ENCODE measurements around the gene GLP2R. TPM values are rescaled to one million over a fixed set of nuclear protein-coding genes. Genes with fewer than 3 reads are reported as not detected.

GLP2R gene
- total RNA-seq, 1 experiment from 2014 or later, result 0.08 TPM

GRCh38 chr17:9839433-9839832 lies 13.7 kb downstream of the GLP2R start:
- Histone ChIP-seq H3K4me1 (ENCODE audit: control insufficient read depth, insufficient read depth, low read length) (no peaks in the 10 kb centered on the region; the same call in 1 of the 2 replicates), H3K36me3 (ENCODE audit: control insufficient read depth, insufficient read depth, low read length) (no peaks in the 10 kb centered on the region; the same call in 1 of the 2 replicates), H3K4me3 (ENCODE audit: low read depth in 2 of 2, low read length in 2 of 2) (no peak overlapping the region), H3K9me3 (ENCODE audit: control insufficient read depth, insufficient read depth, low read depth, low read length) (no peaks in the 10 kb centered on the region), H3K27ac (ENCODE audit: low read length) (no peak overlapping the region), H3K27me3 (ENCODE audit: control insufficient read depth, insufficient read depth, low read length) (no peaks in the 10 kb centered on the region)
- no TSS peak for BruUV-seq (replicated peaks)
- ATAC-seq (no peak), DNase-seq (ENCODE audit: low read depth, low spot score) (no peak)
- POLR2A ChIA-PET, result no interaction called here
- CTCF ChIA-PET, result no interaction called here
- intact Hi-C loops (cut with micrococcal nuclease; ENCODE audit: unreplicated experiment), result no loop called here
- in situ Hi-C loops (cut with HindIII; ENCODE audit: low pct_unique_long_range_greater_than_20kb, low sequenced_read_pairs), result no loop called here
- TF ChIP-seq CTCF (IDR thresholded peaks at IDR 0.05), result no peak
- TF ChIP-seq TCF7L2 (IDR thresholded peaks at IDR 0.05; ENCODE audit: low read depth, low read length), result no peak
- TF ChIP-seq POLR2AphosphoS5 (IDR thresholded peaks at IDR 0.05; ENCODE audit: low read depth, low read length), result no peak
- TF ChIP-seq SIN3A (IDR thresholded peaks at IDR 0.05; ENCODE audit: borderline replicate concordance, insufficient read depth, low read depth, low read length), result no peak
- no peak for TF ChIP-seq REST (IDR thresholded peaks at IDR 0.05; ENCODE audit: insufficient read depth in 1 of 2, low read depth in 2 of 2, low read length in 1 of 2)

DNA sequence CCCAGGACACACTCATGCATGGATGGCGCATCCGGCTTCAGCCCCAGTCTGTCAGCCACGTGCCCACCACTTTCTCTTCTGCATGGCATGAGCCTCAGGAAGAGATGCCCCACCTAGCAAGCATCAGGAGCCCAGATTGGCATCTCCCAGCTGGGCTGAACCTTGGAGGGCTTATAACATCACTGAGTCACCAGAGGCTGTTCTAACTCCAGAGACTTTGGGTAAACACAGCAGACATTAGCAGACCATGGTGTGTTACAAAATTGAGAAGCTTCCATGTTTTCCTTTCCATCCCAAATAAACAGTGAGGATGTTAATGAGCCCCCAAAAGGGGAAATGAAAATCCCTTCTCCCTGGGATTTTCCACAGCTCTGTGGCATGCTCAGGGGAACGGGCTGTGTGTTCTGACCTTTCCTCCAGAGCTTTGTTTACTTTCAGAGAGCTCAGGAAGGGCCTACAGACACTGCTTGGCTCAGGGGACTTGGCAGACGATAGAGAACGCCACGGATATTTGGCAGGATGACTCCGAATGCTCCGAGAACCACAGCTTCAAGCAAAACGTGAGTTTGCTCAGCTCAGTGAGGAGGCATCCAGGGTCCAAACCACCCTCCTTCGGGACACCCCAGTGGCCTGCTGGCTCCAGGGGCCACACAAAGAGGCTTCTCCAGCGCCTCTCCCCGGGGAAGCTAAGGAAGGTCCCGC lies 16.5 kb downstream of the GLP2R start:
- Histone ChIP-seq H3K27me3 (ENCODE audit: control insufficient read depth, insufficient read depth, low read length) (no peaks in the 10 kb centered on the region), H3K4me3 (ENCODE audit: low read depth in 2 of 2, low read length in 2 of 2) (no peak overlapping the region), H3K9me3 (ENCODE audit: control insufficient read depth, insufficient read depth, low read depth, low read length) (no peaks in the 10 kb centered on the region), H3K36me3 (ENCODE audit: control insufficient read depth, insufficient read depth, low read length) (no peaks in the 10 kb centered on the region; the same call in 1 of the 2 replicates), H3K27ac (ENCODE audit: low read length) (no peak overlapping the region), H3K4me1 (ENCODE audit: control insufficient read depth, insufficient read depth, low read length) (no peaks in the 10 kb centered on the region; the same call in 1 of the 2 replicates)
- ATAC-seq (peak; percentile 56; the same call in 1 of the 2 replicates), DNase-seq (ENCODE audit: low read depth, low spot score) (no peak)
- in situ Hi-C loops (cut with HindIII; ENCODE audit: low pct_unique_long_range_greater_than_20kb, low sequenced_read_pairs), result no loop called here
- BruUV-seq (replicated peaks), result no TSS peak
- TF ChIP-seq REST (IDR thresholded peaks at IDR 0.05; ENCODE audit: insufficient read depth in 1 of 2, low read depth in 2 of 2, low read length in 1 of 2) (no peak), CTCF (IDR thresholded peaks at IDR 0.05) (no peak), TCF7L2 (IDR thresholded peaks at IDR 0.05; ENCODE audit: low read depth, low read length) (no peak), POLR2AphosphoS5 (IDR thresholded peaks at IDR 0.05; ENCODE audit: low read depth, low read length) (no peak), SIN3A (IDR thresholded peaks at IDR 0.05; ENCODE audit: borderline replicate concordance, insufficient read depth, low read depth, low read length) (no peak)
- ChIA-PET POLR2A (no interaction called here), CTCF (interaction anchor here (0.6 kb wide), 1 partner anchor 727 kb away, joined by 7 read pairs; no protein-coding TSS in a partner anchor)
- intact Hi-C loops (cut with micrococcal nuclease; ENCODE audit: unreplicated experiment), result no loop called here

Data from Panc1 (cell line).